Measurements from ENCODE around the gene TBC1D32.

Gene TBC1D32

DNA sequence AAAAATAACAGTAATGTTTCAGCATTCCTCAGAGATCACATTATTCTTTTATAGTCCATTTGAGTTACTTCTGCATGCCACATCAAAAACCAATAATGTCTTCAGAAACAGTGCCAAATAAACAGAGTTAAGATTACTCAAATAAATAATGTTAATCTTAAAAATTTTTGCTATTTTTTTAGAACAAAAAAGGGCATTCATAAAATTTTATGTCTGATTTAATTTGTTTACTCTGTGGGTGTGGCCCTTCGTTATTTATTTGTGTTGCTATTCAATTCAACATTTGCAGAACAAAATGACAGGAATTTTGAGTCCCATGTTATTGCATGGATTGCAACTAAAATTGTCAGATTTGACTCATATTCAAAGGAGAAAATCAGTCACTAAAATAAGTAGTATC lies 18.7 kb upstream of the TBC1D32 start:
- no peak overlapping the region for H3K9ac ChIP-seq (ENCODE audit: low read depth, low read length, poor library complexity, severe bottlenecking)
- no peak overlapping the region for H3K4me3 ChIP-seq (ENCODE audit: low read length, poor library complexity, severe bottlenecking)
- H3K27me3 ChIP-seq (ENCODE audit: insufficient read depth, low read length, poor library complexity, severe bottlenecking), result no peaks in the 10 kb centered on the region
- H3K9me2 ChIP-seq (replicated peaks; ENCODE audit: low read depth, low read length), result no peaks in the 10 kb centered on the region
- no peaks in the 10 kb centered on the region for H3K4me1 ChIP-seq (ENCODE audit: insufficient read depth, low read length, poor library complexity, severe bottlenecking)
- no peaks in the 10 kb centered on the region for H3K36me3 ChIP-seq (ENCODE audit: insufficient read depth, low read length)
- no peak for TF ChIP-seq EZH2phosphoT487 (IDR thresholded peaks at IDR 0.05; ENCODE audit: borderline replicate concordance)
- TF ChIP-seq, protein P1, sequence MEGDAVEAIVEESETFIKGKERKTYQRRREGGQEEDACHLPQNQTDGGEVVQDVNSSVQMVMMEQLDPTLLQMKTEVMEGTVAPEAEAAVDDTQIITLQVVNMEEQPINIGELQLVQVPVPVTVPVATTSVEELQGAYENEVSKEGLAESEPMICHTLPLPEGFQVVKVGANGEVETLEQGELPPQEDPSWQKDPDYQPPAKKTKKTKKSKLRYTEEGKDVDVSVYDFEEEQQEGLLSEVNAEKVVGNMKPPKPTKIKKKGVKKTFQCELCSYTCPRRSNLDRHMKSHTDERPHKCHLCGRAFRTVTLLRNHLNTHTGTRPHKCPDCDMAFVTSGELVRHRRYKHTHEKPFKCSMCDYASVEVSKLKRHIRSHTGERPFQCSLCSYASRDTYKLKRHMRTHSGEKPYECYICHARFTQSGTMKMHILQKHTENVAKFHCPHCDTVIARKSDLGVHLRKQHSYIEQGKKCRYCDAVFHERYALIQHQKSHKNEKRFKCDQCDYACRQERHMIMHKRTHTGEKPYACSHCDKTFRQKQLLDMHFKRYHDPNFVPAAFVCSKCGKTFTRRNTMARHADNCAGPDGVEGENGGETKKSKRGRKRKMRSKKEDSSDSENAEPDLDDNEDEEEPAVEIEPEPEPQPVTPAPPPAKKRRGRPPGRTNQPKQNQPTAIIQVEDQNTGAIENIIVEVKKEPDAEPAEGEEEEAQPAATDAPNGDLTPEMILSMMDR (conservative IDR thresholded peaks at IDR 0.05; ENCODE audit: low read length), result no peak
- H2AFZ ChIP-seq (ENCODE audit: low read length), result no peak overlapping the region
- H3K9me3 ChIP-seq (ENCODE audit: insufficient read depth, low read depth, low read length), result no peaks in the 10 kb centered on the region
- no peaks in the 10 kb centered on the region for H4K20me1 ChIP-seq (ENCODE audit: insufficient read depth, low read length, poor library complexity, severe bottlenecking)
- no peaks in the 10 kb centered on the region for H3K79me2 ChIP-seq (ENCODE audit: insufficient read depth, low read length)
- no peaks in the 10 kb centered on the region for H3F3A ChIP-seq (ENCODE audit: low read depth)
- no peak overlapping the region for H3K4me2 ChIP-seq (ENCODE audit: low read depth, low read length, poor library complexity, severe bottlenecking)

DNA sequence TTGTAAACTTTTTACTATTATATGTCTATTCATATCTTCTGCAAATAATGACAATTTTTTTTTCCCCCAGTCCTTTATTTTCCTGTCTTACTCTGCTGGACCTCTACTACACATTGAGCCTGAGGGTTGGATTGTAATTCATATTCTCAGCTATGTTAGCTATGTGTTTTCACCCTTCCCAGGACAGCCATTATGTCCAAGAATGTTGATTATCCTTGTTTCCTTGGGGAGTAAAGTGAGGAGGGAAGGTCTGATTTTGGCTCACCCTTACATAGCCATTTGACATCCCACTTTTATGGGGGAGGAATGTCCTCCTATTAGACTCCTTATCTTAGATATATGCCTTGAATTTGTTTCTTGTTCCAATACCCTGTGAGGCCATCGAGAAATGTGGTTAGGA lies 17.6 kb upstream of the TBC1D32 start:
- H4K20me1 ChIP-seq (ENCODE audit: insufficient read depth, low read length, poor library complexity, severe bottlenecking), result no peaks in the 10 kb centered on the region
- H3K9me2 ChIP-seq (replicated peaks; ENCODE audit: low read depth, low read length), result no peaks in the 10 kb centered on the region
- no peak overlapping the region for H3K4me3 ChIP-seq (ENCODE audit: low read length, poor library complexity, severe bottlenecking)
- no peaks in the 10 kb centered on the region for H3K4me1 ChIP-seq (ENCODE audit: insufficient read depth, low read length, poor library complexity, severe bottlenecking)
- no peak overlapping the region for H3K4me2 ChIP-seq (ENCODE audit: low read depth, low read length, poor library complexity, severe bottlenecking)
- no peaks in the 10 kb centered on the region for H3K36me3 ChIP-seq (ENCODE audit: insufficient read depth, low read length)
- H3F3A ChIP-seq (ENCODE audit: low read depth), result no peaks in the 10 kb centered on the region
- H2AFZ ChIP-seq (ENCODE audit: low read length), result no peak overlapping the region
- H3K9me3 ChIP-seq (ENCODE audit: insufficient read depth, low read depth, low read length), result no peaks in the 10 kb centered on the region
- H3K9ac ChIP-seq (ENCODE audit: low read depth, low read length, poor library complexity, severe bottlenecking), result no peak overlapping the region
- no peaks in the 10 kb centered on the region for H3K27me3 ChIP-seq (ENCODE audit: insufficient read depth, low read length, poor library complexity, severe bottlenecking)
- TF ChIP-seq EZH2phosphoT487 (IDR thresholded peaks at IDR 0.05; ENCODE audit: borderline replicate concordance), result no peak
- TF ChIP-seq, protein P1 (conservative IDR thresholded peaks at IDR 0.05; ENCODE audit: low read length), result no peak
- H3K79me2 ChIP-seq (ENCODE audit: insufficient read depth, low read length), result no peaks in the 10 kb centered on the region

DNA sequence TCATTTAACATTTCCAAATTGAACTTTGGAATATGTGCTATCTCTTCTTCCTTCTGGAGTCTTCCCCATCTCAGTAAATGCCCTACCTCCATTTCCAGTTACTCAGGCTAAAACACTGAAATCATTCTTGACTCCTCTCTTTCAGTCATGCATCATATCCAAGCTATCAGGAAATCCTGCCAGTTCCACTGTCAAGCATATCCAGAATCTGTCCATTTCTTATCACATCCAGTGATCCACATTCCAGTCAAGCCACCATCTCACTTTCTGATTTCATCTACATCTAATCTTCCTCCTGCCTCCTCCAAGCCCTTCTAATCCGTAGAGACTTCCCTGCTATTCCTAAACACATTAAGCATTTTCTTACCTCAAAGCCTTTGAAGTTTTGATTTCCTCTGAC lies 15.3 kb upstream of the TBC1D32 start:
- no peaks in the 10 kb centered on the region for H4K20me1 ChIP-seq (ENCODE audit: insufficient read depth, low read length, poor library complexity, severe bottlenecking)
- H3K9ac ChIP-seq (ENCODE audit: low read depth, low read length, poor library complexity, severe bottlenecking), result no peak overlapping the region
- no peaks in the 10 kb centered on the region for H3K4me1 ChIP-seq (ENCODE audit: insufficient read depth, low read length, poor library complexity, severe bottlenecking)
- H2AFZ ChIP-seq (ENCODE audit: low read length), result no peak overlapping the region
- H3K9me3 ChIP-seq (ENCODE audit: insufficient read depth, low read depth, low read length), result no peaks in the 10 kb centered on the region
- no peaks in the 10 kb centered on the region for H3F3A ChIP-seq (ENCODE audit: low read depth)
- H3K36me3 ChIP-seq (ENCODE audit: insufficient read depth, low read length), result no peaks in the 10 kb centered on the region
- no peak overlapping the region for H3K4me2 ChIP-seq (ENCODE audit: low read depth, low read length, poor library complexity, severe bottlenecking)
- no peaks in the 10 kb centered on the region for H3K9me2 ChIP-seq (replicated peaks; ENCODE audit: low read depth, low read length)
- H3K4me3 ChIP-seq (ENCODE audit: low read length, poor library complexity, severe bottlenecking), result no peak overlapping the region
- no peaks in the 10 kb centered on the region for H3K79me2 ChIP-seq (ENCODE audit: insufficient read depth, low read length)
- no peaks in the 10 kb centered on the region for H3K27me3 ChIP-seq (ENCODE audit: insufficient read depth, low read length, poor library complexity, severe bottlenecking)
- TF ChIP-seq, protein P1 (conservative IDR thresholded peaks at IDR 0.05; ENCODE audit: low read length), result no peak
- TF ChIP-seq EZH2phosphoT487 (IDR thresholded peaks at IDR 0.05; ENCODE audit: borderline replicate concordance), result no peak

Measured in Loucy (cell line).